ENCODE measurements around the gene KLHL11.

The KLHL11 gene

DNA sequence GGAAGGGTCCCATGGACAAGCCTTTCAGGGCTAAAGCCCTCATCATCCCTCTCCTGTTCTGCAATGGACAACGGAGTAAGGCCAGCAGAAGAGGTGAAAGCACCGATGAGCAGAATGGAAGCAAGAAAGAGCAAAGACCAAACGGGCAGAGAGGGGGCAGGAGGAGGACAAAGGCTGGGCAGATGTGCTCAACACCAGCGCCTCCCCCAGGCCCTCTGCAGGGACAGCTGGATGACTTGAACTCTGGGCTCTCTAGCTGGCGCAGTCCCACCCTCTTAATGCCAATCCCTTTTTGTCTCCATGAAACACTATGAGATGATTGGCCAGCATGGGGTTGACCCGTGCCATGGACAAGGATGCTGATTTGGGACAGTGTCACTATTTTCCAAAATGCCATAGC is 31.5 kb upstream of the KLHL11 start:
- TF ChIP-seq, protein P1, sequence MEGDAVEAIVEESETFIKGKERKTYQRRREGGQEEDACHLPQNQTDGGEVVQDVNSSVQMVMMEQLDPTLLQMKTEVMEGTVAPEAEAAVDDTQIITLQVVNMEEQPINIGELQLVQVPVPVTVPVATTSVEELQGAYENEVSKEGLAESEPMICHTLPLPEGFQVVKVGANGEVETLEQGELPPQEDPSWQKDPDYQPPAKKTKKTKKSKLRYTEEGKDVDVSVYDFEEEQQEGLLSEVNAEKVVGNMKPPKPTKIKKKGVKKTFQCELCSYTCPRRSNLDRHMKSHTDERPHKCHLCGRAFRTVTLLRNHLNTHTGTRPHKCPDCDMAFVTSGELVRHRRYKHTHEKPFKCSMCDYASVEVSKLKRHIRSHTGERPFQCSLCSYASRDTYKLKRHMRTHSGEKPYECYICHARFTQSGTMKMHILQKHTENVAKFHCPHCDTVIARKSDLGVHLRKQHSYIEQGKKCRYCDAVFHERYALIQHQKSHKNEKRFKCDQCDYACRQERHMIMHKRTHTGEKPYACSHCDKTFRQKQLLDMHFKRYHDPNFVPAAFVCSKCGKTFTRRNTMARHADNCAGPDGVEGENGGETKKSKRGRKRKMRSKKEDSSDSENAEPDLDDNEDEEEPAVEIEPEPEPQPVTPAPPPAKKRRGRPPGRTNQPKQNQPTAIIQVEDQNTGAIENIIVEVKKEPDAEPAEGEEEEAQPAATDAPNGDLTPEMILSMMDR (IDR thresholded peaks at IDR 0.05; ENCODE audit: extremely low read depth, missing control alignments), result no peak

DNA sequence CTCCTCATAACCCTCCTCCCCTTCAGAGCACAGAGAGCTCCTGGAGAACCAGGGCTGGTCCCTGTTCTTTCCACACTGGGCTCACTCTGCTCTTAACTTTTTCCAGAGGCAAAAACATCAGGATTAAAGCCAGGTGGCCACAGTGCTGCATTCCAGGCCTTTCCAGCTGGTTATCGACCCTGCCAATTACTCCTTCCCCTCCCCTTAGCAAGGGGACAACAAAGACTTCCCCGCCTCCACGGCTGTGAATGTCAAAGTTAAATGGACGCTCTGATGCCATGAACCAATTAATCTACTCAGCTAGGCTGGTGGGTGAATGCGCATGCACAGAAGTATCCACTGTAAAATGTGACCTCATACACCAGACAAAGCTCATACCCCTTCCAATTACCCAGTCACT is 30.4 kb upstream of the KLHL11 start:
- no peak for DNase-seq (ENCODE audit: low spot score)
- TF ChIP-seq, protein P1 (IDR thresholded peaks at IDR 0.05; ENCODE audit: extremely low read depth, missing control alignments), result no peak

More for the DNA sequence above, 31.5 kb upstream of the KLHL11 start:
- DNase-seq (ENCODE audit: low spot score), result no peak

DNA sequence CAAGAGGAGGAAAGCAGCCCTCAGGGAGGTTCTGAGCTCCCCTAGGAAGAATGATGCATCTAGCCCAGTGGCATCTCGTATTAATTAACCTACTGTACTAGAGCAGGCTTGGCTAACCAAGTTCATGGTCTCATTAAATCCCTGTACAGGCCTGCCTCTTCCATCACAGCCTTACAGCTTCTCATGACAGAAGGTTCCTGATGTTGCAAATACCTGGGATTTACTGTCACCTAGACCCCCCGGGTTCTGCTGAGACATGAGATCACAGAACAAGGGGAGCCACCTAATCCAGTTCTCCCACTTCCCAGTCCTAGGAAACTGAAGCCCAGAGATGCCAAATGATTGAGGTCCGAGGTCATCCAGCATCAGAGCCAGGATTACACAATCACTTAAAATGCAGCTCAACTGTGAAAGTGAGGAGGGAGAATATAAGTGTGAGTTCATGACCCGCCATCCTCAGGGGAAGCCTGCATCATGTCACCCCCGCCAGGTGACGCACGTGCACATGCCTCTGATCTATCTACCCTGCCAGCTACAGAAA is 29.6 kb upstream of the KLHL11 start:
- DNase-seq (ENCODE audit: low spot score), result no peak
- TF ChIP-seq, protein P1 (IDR thresholded peaks at IDR 0.05; ENCODE audit: extremely low read depth, missing control alignments), result no peak

DNA sequence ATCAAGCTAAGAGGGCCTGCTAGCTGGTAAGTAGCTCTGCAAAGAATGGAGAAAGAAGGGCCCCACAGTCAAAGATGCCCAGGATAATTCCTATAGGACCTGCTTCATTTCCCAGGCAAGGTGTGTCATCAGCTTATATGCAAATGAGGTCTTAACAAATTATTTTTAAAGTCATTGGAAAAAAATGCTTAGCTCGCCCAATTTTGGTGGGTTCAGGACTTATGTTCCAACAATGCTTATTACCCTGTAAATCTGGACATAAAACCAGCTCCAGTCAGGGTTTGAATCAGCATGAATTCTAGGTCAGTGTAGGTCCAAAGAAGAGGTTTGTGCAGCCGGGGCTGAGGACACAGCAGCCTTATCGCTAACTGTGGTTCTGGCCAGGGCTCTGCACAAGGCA is 28.2 kb upstream of the KLHL11 start:
- TF ChIP-seq, protein P1 (IDR thresholded peaks at IDR 0.05; ENCODE audit: extremely low read depth, missing control alignments), result no peak
- DNase-seq (ENCODE audit: low spot score), result no peak

DNA sequence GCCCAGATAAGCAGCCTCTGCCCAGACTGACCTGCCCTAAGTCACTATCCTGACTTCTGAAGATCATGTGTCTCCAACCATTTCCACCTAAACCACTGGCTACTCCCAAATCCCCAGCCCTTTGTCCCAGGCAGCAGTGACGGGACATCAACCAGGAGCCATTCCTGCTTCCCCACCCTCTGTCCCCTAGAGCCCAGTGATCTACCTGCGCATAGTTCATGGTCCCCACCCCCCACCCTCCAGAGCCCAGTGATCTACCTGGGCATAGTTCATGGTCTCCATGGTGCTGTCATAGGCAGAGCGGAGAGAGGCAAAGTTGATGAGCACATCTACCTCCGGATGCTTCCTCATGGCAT is 26.8 kb upstream of the KLHL11 start:
- no peak for DNase-seq (ENCODE audit: low spot score)
- TF ChIP-seq, protein P1 (IDR thresholded peaks at IDR 0.05; ENCODE audit: extremely low read depth, missing control alignments), result no peak

DNA sequence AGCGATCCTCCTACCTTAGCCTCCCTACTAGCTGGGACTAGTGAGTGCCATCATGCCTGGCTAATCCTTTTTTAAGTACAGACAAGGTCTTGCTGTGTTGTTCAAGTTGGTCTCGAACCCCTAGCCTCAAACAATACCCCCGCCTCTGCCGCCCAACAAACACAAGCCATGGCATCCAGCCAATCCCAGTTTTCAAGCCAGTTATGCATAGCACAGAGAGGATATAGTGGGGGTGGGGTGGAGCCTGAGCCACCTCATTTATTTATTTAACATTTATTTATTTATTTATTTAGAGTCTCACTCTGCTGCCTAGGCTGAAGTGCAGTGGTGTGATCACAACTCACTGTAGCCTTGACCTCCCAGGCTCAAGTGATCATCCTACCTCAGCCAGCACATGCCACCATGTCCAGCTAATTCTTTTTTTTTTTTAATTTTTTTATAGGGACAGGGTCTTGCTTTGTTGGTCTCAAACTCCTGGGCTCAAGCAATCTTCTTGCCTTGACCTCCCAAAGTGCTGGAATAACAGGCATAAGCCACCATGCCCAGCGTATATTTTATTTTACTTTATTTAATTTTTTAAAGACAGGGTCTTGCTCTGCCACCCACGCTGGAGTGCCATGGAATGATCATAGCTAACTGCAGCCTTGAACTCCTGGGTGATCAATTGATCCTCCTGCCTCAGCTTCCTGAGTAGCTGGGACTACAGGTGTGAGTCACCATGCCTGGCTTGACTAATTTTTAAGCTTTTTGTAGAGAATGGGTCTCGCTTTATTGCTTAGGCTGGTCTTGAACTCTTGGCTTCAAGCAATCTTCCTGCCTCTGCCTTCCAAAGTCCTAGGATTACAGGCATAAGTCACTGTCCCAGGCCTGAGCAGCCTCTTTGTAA is 26.2 kb upstream of the KLHL11 start:
- TF ChIP-seq, protein P1 (IDR thresholded peaks at IDR 0.05; ENCODE audit: extremely low read depth, missing control alignments), result no peak
- DNase-seq (ENCODE audit: low spot score), result no peak

DNA sequence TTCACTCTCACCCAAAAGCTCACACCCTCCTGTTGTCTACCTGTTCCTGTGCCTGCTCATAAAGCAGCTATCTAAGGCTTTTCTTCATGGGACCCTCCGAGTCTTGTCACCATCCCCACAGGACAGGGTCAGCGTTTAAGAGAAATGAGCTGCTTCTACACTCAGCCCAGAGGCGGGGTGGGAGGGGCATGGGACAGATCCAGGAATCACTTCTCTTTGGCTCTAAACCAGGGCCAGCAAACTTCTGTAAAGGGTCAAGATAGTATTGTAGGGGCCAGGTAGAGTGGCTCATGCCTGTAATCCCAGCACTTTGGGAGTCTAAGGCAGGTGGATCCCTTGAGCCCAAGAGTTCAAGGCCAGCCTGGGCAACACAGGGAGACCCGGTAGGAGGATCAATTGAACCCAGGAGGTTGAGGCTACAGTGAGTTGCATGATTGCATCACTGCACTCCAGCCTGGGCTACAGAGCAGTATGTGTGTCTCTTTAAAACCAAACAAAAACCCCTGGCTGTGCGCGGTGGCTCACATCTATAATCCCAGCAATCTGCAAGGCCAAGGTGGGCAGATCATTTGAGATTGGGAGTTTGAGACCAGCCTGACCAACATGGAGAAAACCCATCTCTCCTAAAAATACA is 23.2 kb upstream of the KLHL11 start:
- TF ChIP-seq, protein P1 (IDR thresholded peaks at IDR 0.05; ENCODE audit: extremely low read depth, missing control alignments), result no peak
- DNase-seq (ENCODE audit: low spot score), result no peak
